Endothelial cell of umbilical vein (primary cell): ENCODE results near the gene CLIC3. TPM values are rescaled to one million over a fixed set of nuclear protein-coding genes. Genes with fewer than 3 reads are reported as not detected.

Experiments
- BruUV-seq: library from RNA; stranded (reverse); fragments of 400-500 nt; replicated peaks from 2 replicates; lab custom pipeline; 2021; lab: Mats Ljungman, UMichigan
- CTCF ChIA-PET: fragments of 300-600, 350-600 bp; sonication (Branson Sonifier 250); formaldehyde crosslinking; loops from one replicate; lab custom pipeline; 2021; ENCODE audit warnings: antibody characterized with exemption, inconsistent platforms; lab: Charles Lee
- POLR2A ChIA-PET: fragments of 300-600, 350-600 bp; sonication (Branson Sonifier 250); formaldehyde crosslinking; loops from one replicate; lab custom pipeline; 2021; ENCODE audit warnings: antibody characterized with exemption, inconsistent platforms; lab: Charles Lee
- DNase-seq: peaks from one replicate; pipeline ENCODE4 v3.0.0-alpha.2; 2011; ENCODE audit warnings: low read depth, low spot score
- FAIRE-seq: peaks from 2 replicates; lab custom pipeline; 2011; peaks lifted over from hg19 to GRCh38; lab: Jason Lieb, UNC
- H2AFZ ChIP-seq: 2 replicates; pipeline ENCODE4 v1.6.0; 2012; ENCODE audit warnings: low read depth, low read length, control low read depth, inconsistent platforms
- H3K27ac ChIP-seq: 2 replicates; pipeline ENCODE4 v1.5.1; 2011; ENCODE audit warnings: low read depth, mild to moderate bottlenecking, control low read depth, low read length, moderate library complexity; ENCODE audit not compliant: insufficient read depth
- H3K27me3 ChIP-seq, 2 experiments: 2 replicates each; pipeline versions ENCODE4 v1.6.0 to v1.6.1; 2011; ENCODE audit warnings: low read length in 2 of 2, mixed read lengths in 1 of 2; ENCODE audit not compliant: control insufficient read depth in 2 of 2, insufficient read depth in 2 of 2
- H3K36me3 ChIP-seq, 2 experiments: 2 replicates in 1 of 2; 3 replicates in 1 of 2; pipeline ENCODE4 v1.5.1; 2011; ENCODE audit warnings: low read length in 2 of 2, mild to moderate bottlenecking in 1 of 2, moderate library complexity in 1 of 2; ENCODE audit not compliant: control insufficient read depth in 2 of 2, insufficient read depth in 2 of 2; ENCODE audit errors: extremely low read depth in 1 of 2
- H3K4me1 ChIP-seq: 3 replicates; pipeline ENCODE4 v1.5.1; 2011; ENCODE audit warnings: mild to moderate bottlenecking, low read length; ENCODE audit not compliant: control insufficient read depth, insufficient read depth; ENCODE audit errors: extremely low read depth
- H3K4me2 ChIP-seq: 2 replicates; pipeline ENCODE4 v1.6.1; 2011; ENCODE audit warnings: low read length, control low read depth, mixed read lengths; ENCODE audit not compliant: insufficient read depth
- H3K4me3 ChIP-seq, 3 experiments: fragments of 200-600 bp in 1 of 3; sonication (generic), shearing (Covaris generic) in 1 of 3; replicated peaks in 1 of 3; 2 replicates each; pipeline ENCODE4 v1.5.1; 2011 to 2016; ENCODE audit warnings: control low read depth in 3 of 3, low read length in 3 of 3, mild to moderate bottlenecking in 2 of 3, inconsistent platforms in 1 of 3, low read depth in 1 of 3, moderate library complexity in 1 of 3; ENCODE audit not compliant: insufficient read depth in 1 of 3
- H3K79me2 ChIP-seq: 2 replicates; pipeline ENCODE4 v1.6.0; 2012; ENCODE audit warnings: low read length, inconsistent platforms; ENCODE audit not compliant: control insufficient read depth, insufficient read depth
- H3K9ac ChIP-seq: replicated peaks from 2 replicates; pipeline ENCODE3; 2011; ENCODE audit warnings: low read length, control low read depth; ENCODE audit not compliant: insufficient read depth; ENCODE audit errors: extremely low read depth
- H3K9me1 ChIP-seq: replicated peaks from 3 replicates; pipeline ENCODE4 v1.6.0; 2011; ENCODE audit warnings: mild to moderate bottlenecking, low read length; ENCODE audit not compliant: control insufficient read depth, insufficient read depth; ENCODE audit errors: extremely low read depth
- H3K9me3 ChIP-seq: replicated peaks from 2 replicates; pipeline ENCODE4 v1.5.1; 2012; ENCODE audit warnings: low read length, inconsistent platforms; ENCODE audit not compliant: control insufficient read depth, insufficient read depth
- H4K20me1 ChIP-seq: replicated peaks from 2 replicates; pipeline ENCODE3; 2011; ENCODE audit warnings: mild to moderate bottlenecking, low read length; ENCODE audit not compliant: control insufficient read depth, insufficient read depth; ENCODE audit errors: extremely low read depth
- EZH2 ChIP-seq: IDR thresholded peaks from 2 replicates; pipeline ENCODE4 v1.6.1; 2012; ENCODE audit warnings: borderline replicate concordance, low read depth, mild to moderate bottlenecking, moderate library complexity, low read length, inconsistent platforms; ENCODE audit not compliant: severe bottlenecking
- FOS ChIP-seq: IDR thresholded peaks from 2 replicates; pipeline ENCODE4 v1.6.1; 2011; ENCODE audit warnings: mild to moderate bottlenecking, low read length, moderate library complexity, borderline replicate concordance; ENCODE audit not compliant: insufficient read depth
- GATA2 ChIP-seq: IDR thresholded peaks from 2 replicates; pipeline ENCODE4 v1.7.0; 2011; ENCODE audit warnings: low read depth, mild to moderate bottlenecking, moderate library complexity, mixed read lengths, low read length; ENCODE audit not compliant: insufficient read length, insufficient read depth
- JUN ChIP-seq: IDR thresholded peaks from 2 replicates; pipeline ENCODE4 v1.6.1; 2011; ENCODE audit warnings: borderline replicate concordance, low read depth; ENCODE audit not compliant: insufficient read length, insufficient read depth
- MYC ChIP-seq: IDR thresholded peaks from one replicate; pipeline ENCODE4 v1.6.1; 2011; ENCODE audit warnings: mild to moderate bottlenecking, low read depth, low read length
- POLR2A ChIP-seq: IDR thresholded peaks from 2 replicates; pipeline ENCODE4 v1.6.1; 2012; ENCODE audit warnings: low read depth, mild to moderate bottlenecking, control low read depth, low read length
- POLR2AphosphoS5 ChIP-seq: IDR thresholded peaks from 2 replicates; pipeline ENCODE4 v1.6.1; 2012; ENCODE audit warnings: low read depth, mild to moderate bottlenecking, control low read depth, low read length, moderate library complexity; ENCODE audit not compliant: insufficient read depth
- dilution Hi-C: fragments of 300-500 bp; cut with MboI; formaldehyde crosslinking; loops from one replicate; pipeline ENCODE4 v1.15.0; 2019; ENCODE audit warnings: low sequenced_read_pairs; ENCODE audit not compliant: extremely low pct_ligation_motif_present
- intact Hi-C: fragments of 100-400 bp; cut with micrococcal nuclease; formaldehyde crosslinking; loops from one replicate; pipeline ENCODE4 v1.10.0; 2022
- polyA plus RNA-seq, 4 experiments: library from polyadenylated mRNA; depleted of rRNA in 3 of 4; stranded (reverse) in 3 of 4; unstranded in 1 of 4; fragments of >200 nt; gene quantifications; 2 replicates each; pipeline versions ENCODE4 v1.2.1 to v1.2.3, GENCODE V29; 2011 to 2012; ENCODE audit warnings: missing spikeins in 1 of 4
- total RNA-seq: library from RNA; stranded (reverse); gene quantifications from 2 replicates; pipeline ENCODE4 v1.2.3, GENCODE V29; 2021
- TF ChIP-seq, protein P1 (sequence below), 2 donors: IDR thresholded peaks; 1 replicate in 1 of 2; 2 replicates in 1 of 2; pipeline ENCODE4 v1.5.1; 2011; ENCODE audit warnings: low read length in 2 of 2, mild to moderate bottlenecking in 2 of 2, moderate library complexity in 2 of 2, control low read depth in 1 of 2, inconsistent platforms in 1 of 2, low read depth in 1 of 2; ENCODE audit not compliant: insufficient read depth in 1 of 2; ENCODE audit errors: extremely low read depth in 1 of 2
- TF ChIP-seq, protein P2 (sequence below): IDR thresholded peaks from 2 replicates; pipeline ENCODE4 v1.6.1; 2011; ENCODE audit not compliant: insufficient read depth, insufficient read length

CLIC3 gene
- total and polyA plus RNA-seq, 2 donors (not counting 3 experiments of a cell fraction or from before 2014, with no cell fraction given), result 2.3 TPM; not detected in 1

DNA sequence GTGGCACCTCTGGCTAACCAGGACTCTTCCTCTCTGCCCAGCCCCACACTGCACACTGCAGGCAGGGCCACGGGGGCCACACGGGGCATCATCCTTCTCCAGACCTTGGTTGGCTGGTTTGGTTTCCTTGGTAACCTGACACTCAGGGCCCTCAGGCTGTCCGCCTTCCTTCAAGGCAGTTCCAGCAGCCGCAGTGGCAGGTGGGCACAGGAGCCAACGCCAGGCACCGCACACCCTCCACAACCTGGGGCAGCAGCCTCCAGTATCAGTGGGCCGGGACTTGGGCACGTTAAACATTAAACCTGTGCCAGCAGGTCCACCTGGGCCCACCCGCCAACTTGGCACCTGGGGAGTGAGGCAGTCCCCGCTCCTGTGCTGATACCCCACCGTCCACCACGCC is 47.7 kb upstream of the CLIC3 start:
- H3K27ac ChIP-seq, result no peak overlapping the region
- no peaks in the 10 kb centered on the region for H3K9me1 ChIP-seq
- no peak for TF ChIP-seq EZH2
- TF ChIP-seq JUN, result no peak
- TF ChIP-seq POLR2A, result no peak
- TF ChIP-seq, protein P1, sequence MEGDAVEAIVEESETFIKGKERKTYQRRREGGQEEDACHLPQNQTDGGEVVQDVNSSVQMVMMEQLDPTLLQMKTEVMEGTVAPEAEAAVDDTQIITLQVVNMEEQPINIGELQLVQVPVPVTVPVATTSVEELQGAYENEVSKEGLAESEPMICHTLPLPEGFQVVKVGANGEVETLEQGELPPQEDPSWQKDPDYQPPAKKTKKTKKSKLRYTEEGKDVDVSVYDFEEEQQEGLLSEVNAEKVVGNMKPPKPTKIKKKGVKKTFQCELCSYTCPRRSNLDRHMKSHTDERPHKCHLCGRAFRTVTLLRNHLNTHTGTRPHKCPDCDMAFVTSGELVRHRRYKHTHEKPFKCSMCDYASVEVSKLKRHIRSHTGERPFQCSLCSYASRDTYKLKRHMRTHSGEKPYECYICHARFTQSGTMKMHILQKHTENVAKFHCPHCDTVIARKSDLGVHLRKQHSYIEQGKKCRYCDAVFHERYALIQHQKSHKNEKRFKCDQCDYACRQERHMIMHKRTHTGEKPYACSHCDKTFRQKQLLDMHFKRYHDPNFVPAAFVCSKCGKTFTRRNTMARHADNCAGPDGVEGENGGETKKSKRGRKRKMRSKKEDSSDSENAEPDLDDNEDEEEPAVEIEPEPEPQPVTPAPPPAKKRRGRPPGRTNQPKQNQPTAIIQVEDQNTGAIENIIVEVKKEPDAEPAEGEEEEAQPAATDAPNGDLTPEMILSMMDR (IDR thresholded peaks at IDR 0.05; ENCODE audit: extremely low read depth in 1 of 2, insufficient read depth in 1 of 2, low read depth in 1 of 2, low read length in 2 of 2), result no peak
- no peak for TF ChIP-seq FOS
- TF ChIP-seq POLR2AphosphoS5, result no peak
- TF ChIP-seq MYC, result no peak
- TF ChIP-seq, protein P2, sequence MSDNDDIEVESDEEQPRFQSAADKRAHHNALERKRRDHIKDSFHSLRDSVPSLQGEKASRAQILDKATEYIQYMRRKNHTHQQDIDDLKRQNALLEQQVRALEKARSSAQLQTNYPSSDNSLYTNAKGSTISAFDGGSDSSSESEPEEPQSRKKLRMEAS, result no peak
- no peak for TF ChIP-seq GATA2
- FAIRE-seq, result no peak
- CTCF ChIA-PET, result interaction anchor here (1.6 to 5.2 kb wide), 5 partner anchors 8 to 96 kb away, joined by 4 to 58 read pairs (median 8); no protein-coding TSS in a partner anchor
- no peaks in the 10 kb centered on the region for H4K20me1 ChIP-seq
- H3K9ac ChIP-seq, result no peak overlapping the region
- peak overlapping the region in 1 of 3 experiments; percentile 54 for H3K4me3 ChIP-seq
- H3K4me2 ChIP-seq, result peak overlapping the region; percentile 56
- H3K79me2 ChIP-seq, result peaks cover 33% of the 10 kb centered on the region
- H3K27me3 ChIP-seq, result no peaks in the 10 kb centered on the region
- dilution Hi-C loops (no loop called here), intact Hi-C loops (loop anchor here (2.0 kb wide), 1 partner anchor 15 kb away; the partner anchor contains the start of gene ABCA2)
- H2AFZ ChIP-seq, result no peak overlapping the region
- peaks cover 0 to 13% of the 10 kb centered on the region in 2 experiments for H3K36me3 ChIP-seq
- H3K4me1 ChIP-seq, result peaks cover 41% of the 10 kb centered on the region
- DNase-seq, result no peak
- no peaks in the 10 kb centered on the region for H3K9me3 ChIP-seq
- BruUV-seq, result no TSS peak
- POLR2A ChIA-PET, result no interaction called here
